Vagina (tissue), 2 donors: ENCODE data around the gene CDKL1. TPM values are rescaled to one million over a fixed set of nuclear protein-coding genes. Genes with fewer than 3 reads are reported as not detected.

Source experiments
- DNase-seq, 2 donors: peaks; one replicate each; pipeline ENCODE4 v3.0.0-alpha.2; 2017; ENCODE audit errors: extremely low spot score in 2 of 2
- H3K27ac ChIP-seq: fragments of 200-600 bp; sonication (generic); one replicate; pipeline ENCODE4 v1.5.1; 2019
- H3K27me3 ChIP-seq: fragments of 200-600 bp; sonication (generic); one replicate; pipeline ENCODE4 v1.5.1; 2019
- H3K36me3 ChIP-seq, 2 donors: fragments of 200-600 bp; sonication (generic); one replicate each; pipeline ENCODE4 v1.5.1; 2017 to 2019
- H3K4me1 ChIP-seq: fragments of 200-600 bp; sonication (generic); one replicate; pipeline ENCODE4 v1.5.1; 2019
- H3K4me3 ChIP-seq, 2 donors: fragments of 200-600 bp; sonication (generic); 1 replicate in 1 of 2; 2 replicates in 1 of 2; pipeline ENCODE4 v1.5.1; 2016 to 2019
- H3K9me3 ChIP-seq: fragments of 200-600 bp; sonication (generic); one replicate; pipeline ENCODE4 v1.5.1; 2019
- CTCF ChIP-seq, 3 experiments: fragments of 450-650 bp in 2 of 3; fragments of 200-600 bp in 1 of 3; sonication (generic) in 1 of 3; IDR thresholded peaks; one replicate each; pipeline ENCODE4 v1.5.1; 2017 to 2019; ENCODE audit warnings: antibody characterized with exemption in 3 of 3, mild to moderate bottlenecking in 2 of 3, moderate library complexity in 2 of 3
- POLR2A ChIP-seq, 2 donors: fragments of 450-650 bp; IDR thresholded peaks; one replicate each; pipeline ENCODE4 v1.6.1; 2017; ENCODE audit warnings: antibody characterized with exemption in 2 of 2, mild to moderate bottlenecking in 2 of 2, moderate library complexity in 2 of 2
- POLR2AphosphoS5 ChIP-seq, 2 donors: sonication (generic); formaldehyde crosslinking; IDR thresholded peaks; one replicate each; pipeline ENCODE4 v1.9.0; 2017; ENCODE audit warnings: antibody characterized with exemption in 2 of 2, mild to moderate bottlenecking in 2 of 2, low read depth in 1 of 2; ENCODE audit not compliant: insufficient read depth in 1 of 2
- intact Hi-C: fragments of 100-400 bp; cut with DNase I; formaldehyde crosslinking; loops from one replicate; pipeline ENCODE4 v1.15.1; 2023
- total RNA-seq: library from RNA; depleted of rRNA; stranded (reverse); fragments of >200 nt; gene quantifications from one replicate; pipeline ENCODE4 v1.2.3, GENCODE V29; 2016

Gene CDKL1
- total RNA-seq, 1 donor from 2014 or later: 30.7 TPM

GRCh38 chr14:50423529-50423928 lies 26.8 kb upstream of the CDKL1 start:
- no peak for TF ChIP-seq CTCF (IDR thresholded peaks at IDR 0.05)
- TF ChIP-seq POLR2AphosphoS5 (IDR thresholded peaks at IDR 0.05; ENCODE audit: insufficient read depth in 1 of 2, low read depth in 1 of 2): no peak
- TF ChIP-seq POLR2A (IDR thresholded peaks at IDR 0.05): no peak
- no peaks in the 10 kb centered on the region for H3K9me3 ChIP-seq
- intact Hi-C loops: no loop called here
- H3K27me3 ChIP-seq: no peaks in the 10 kb centered on the region
- H3K4me1 ChIP-seq: no peaks in the 10 kb centered on the region
- H3K36me3 ChIP-seq: peaks cover 0 to 48% of the 10 kb centered on the region in 2 donors
- H3K4me3 ChIP-seq: no peak overlapping the region
- no peak overlapping the region for H3K27ac ChIP-seq
- no peak for DNase-seq

GRCh38 chr14:50421499-50421898 lies 24.8 kb upstream of the CDKL1 start:
- intact Hi-C loops: no loop called here
- TF ChIP-seq CTCF (IDR thresholded peaks at IDR 0.05) (no peak), POLR2A (IDR thresholded peaks at IDR 0.05) (no peak), POLR2AphosphoS5 (IDR thresholded peaks at IDR 0.05; ENCODE audit: insufficient read depth in 1 of 2, low read depth in 1 of 2) (no peak)
- H3K27me3 ChIP-seq: no peaks in the 10 kb centered on the region
- H3K9me3 ChIP-seq: no peaks in the 10 kb centered on the region
- no peaks in the 10 kb centered on the region for H3K4me1 ChIP-seq
- H3K4me3 ChIP-seq: no peak overlapping the region
- peaks cover 0 to 51% of the 10 kb centered on the region in 2 donors for H3K36me3 ChIP-seq
- DNase-seq: no peak
- H3K27ac ChIP-seq: no peak overlapping the region

DNA sequence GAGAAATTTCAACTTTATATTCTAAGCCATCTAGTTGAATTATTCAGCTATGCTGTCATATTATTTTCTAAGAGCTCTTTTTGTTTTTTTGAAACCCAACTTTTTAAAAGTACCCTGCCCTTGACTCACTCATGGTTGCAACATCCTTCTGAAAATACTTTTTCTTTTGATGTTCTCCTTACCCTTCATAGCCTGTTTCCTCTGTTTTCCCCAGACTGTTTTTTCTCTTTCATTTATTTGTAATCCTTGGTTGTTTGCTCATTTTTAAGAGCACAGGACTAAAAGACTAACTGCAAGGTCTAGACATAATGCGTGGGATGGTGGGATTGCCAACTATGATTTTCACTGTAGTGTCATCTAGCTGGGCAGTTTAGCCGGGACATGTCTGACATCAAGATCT lies 21.2 kb upstream of the CDKL1 start:
- no peak overlapping the region for H3K27ac ChIP-seq
- intact Hi-C loops: no loop called here
- DNase-seq: no peak
- H3K4me3 ChIP-seq: no peak overlapping the region
- peaks cover 0 to 40% of the 10 kb centered on the region in 2 donors for H3K36me3 ChIP-seq
- H3K4me1 ChIP-seq: no peaks in the 10 kb centered on the region
- TF ChIP-seq CTCF (IDR thresholded peaks at IDR 0.05) (no peak), POLR2A (IDR thresholded peaks at IDR 0.05) (no peak), POLR2AphosphoS5 (IDR thresholded peaks at IDR 0.05; ENCODE audit: insufficient read depth in 1 of 2, low read depth in 1 of 2) (no peak)
- no peaks in the 10 kb centered on the region for H3K9me3 ChIP-seq
- H3K27me3 ChIP-seq: no peaks in the 10 kb centered on the region

DNA sequence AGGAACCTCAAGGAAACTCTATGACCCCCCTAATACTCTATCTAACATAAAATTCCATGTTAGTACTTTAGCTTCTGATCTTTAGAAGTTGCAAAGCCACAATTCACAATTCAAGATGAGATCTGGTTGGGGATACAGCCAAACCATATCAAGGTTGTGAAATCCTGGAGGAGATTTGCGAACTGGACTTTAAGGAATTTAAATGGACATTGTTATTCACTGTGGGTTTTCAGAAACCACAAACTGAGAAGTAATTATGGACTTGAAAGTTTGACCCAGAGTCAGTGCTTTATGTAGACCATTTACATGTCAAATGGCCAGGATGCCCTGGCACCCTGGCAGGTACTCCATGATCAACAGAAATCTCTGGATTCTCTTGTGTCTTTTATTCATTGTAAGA lies 14.2 kb upstream of the CDKL1 start:
- H3K9me3 ChIP-seq: no peaks in the 10 kb centered on the region
- TF ChIP-seq CTCF (IDR thresholded peaks at IDR 0.05) (no peak), POLR2AphosphoS5 (IDR thresholded peaks at IDR 0.05; ENCODE audit: insufficient read depth in 1 of 2, low read depth in 1 of 2) (no peak), POLR2A (IDR thresholded peaks at IDR 0.05) (no peak)
- DNase-seq: no peak
- H3K27ac ChIP-seq: no peak overlapping the region
- peaks cover 7% of the 10 kb centered on the region for H3K4me1 ChIP-seq
- no peak overlapping the region for H3K4me3 ChIP-seq
- H3K27me3 ChIP-seq: no peaks in the 10 kb centered on the region
- intact Hi-C loops: no loop called here
- no peaks in the 10 kb centered on the region for H3K36me3 ChIP-seq

- no peak for TF ChIP-seq POLR2A (IDR thresholded peaks at IDR 0.05)
These were observed 13.4 kb upstream of the CDKL1 start for GRCh38 chr14:50410071-50410470.

More at GRCh38 chr14:50410071-50410470, 13.4 kb upstream of the CDKL1 start:
- H3K27me3 ChIP-seq: no peaks in the 10 kb centered on the region
- intact Hi-C loops: no loop called here
- H3K27ac ChIP-seq: peak overlapping the region; percentile 36
- DNase-seq: no peak
- H3K4me3 ChIP-seq: no peak overlapping the region
- H3K36me3 ChIP-seq: no peaks in the 10 kb centered on the region
- H3K4me1 ChIP-seq: peaks cover 7% of the 10 kb centered on the region
- H3K9me3 ChIP-seq: no peaks in the 10 kb centered on the region
